Colonic mucosa (tissue), 4 donors: ENCODE results near the gene PEAK3. TPM values are rescaled to one million over a fixed set of nuclear protein-coding genes. Genes with fewer than 3 reads are reported as not detected.

ENCODE experiments used
- DNase-seq: peaks from one replicate; pipeline ENCODE4 v3.0.0-alpha.2; 2020
- H3K27ac ChIP-seq: fragments of 200-600 bp; one replicate; pipeline ENCODE4 v1.8.0; 2021
- H3K27me3 ChIP-seq: fragments of 200-600 bp; one replicate; pipeline ENCODE4 v1.8.0; 2021
- H3K36me3 ChIP-seq: fragments of 200-600 bp; one replicate; pipeline ENCODE4 v1.8.0; 2021
- H3K4me1 ChIP-seq: fragments of 200-600 bp; one replicate; pipeline ENCODE4 v1.8.0; 2021; ENCODE audit warnings: mild to moderate bottlenecking
- H3K4me3 ChIP-seq: fragments of 200-600 bp; one replicate; pipeline ENCODE4 v1.8.0; 2021
- H3K9ac ChIP-seq, 2 donors: one replicate each; pipeline ENCODE4 v1.7.0; 2013; ENCODE audit warnings: control low read depth in 2 of 2, low read depth in 2 of 2, low read length in 2 of 2
- H3K9me3 ChIP-seq: fragments of 200-600 bp; one replicate; pipeline ENCODE4 v1.8.0; 2021
- intact Hi-C: fragments of 100-400 bp; cut with DNase I; formaldehyde crosslinking; loops from one replicate; pipeline ENCODE4 v1.14.1; 2022
- total RNA-seq, 2 donors: library from RNA; stranded (reverse); fragmentation: NEBNext Ultra II Directional in 1 of 2; extraction: Animal tissue kit (Norgen Biotek cat#: 25700) in 1 of 2; gene quantifications; one replicate each; pipeline ENCODE4 v1.2.1, GENCODE V29; 2021
- TF ChIP-seq, protein P1 (sequence below): fragments of 200-600 bp; IDR thresholded peaks from one replicate; pipeline ENCODE4 v1.8.0; 2022; ENCODE audit warnings: antibody characterized with exemption, mild to moderate bottlenecking
- donor health status: healthy.
- donor health status: DM: no; HTN: no; CAD: no.
- donor health status: DM: no; HTN: no; CAD: no.

Gene PEAK3
- total RNA-seq, 2 donors from 2014 or later = 0.29 to 0.72 TPM

DNA sequence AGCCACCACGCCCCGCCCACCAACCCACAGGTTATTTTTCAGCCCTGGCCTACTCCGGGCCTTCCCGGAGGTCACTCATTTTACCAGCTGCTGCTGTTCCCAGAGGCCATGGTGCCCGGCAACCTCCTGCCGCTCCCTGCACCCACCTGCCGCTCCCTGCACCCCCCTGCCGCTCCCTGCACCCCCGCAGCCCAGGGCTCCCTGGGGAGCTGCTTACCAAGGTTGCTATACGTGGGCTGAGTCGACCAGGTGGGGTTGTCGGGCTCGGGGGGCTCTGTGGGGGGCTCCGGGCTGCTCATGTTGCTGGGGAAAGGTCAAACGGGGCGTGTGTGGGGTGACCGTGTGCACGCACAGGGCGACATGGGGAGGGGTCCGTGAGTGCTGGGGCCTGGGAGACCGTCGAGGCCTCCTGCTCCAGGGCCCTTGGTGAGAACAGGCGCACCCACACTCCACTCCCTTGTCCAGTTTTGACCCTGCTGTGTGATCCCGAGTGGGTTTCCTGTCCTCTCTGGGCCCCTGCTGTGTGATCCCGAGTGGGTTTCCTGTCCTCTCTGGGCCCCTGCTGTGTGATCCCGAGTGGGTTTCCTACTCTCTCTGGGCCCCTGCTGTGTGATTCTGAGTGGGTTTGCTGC, 1.2 kb downstream of the PEAK3 start:
- intact Hi-C loops = no loop called here
- Histone ChIP-seq H3K9ac (no peak overlapping the region), H3K27me3 (peaks cover 12% of the 10 kb centered on the region), H3K9me3 (no peaks in the 10 kb centered on the region), H3K4me3 (no peak overlapping the region), H3K36me3 (no peaks in the 10 kb centered on the region), H3K27ac (no peak overlapping the region), H3K4me1 (peaks cover 6% of the 10 kb centered on the region)
- no peak for DNase-seq
- TF ChIP-seq, protein P1, sequence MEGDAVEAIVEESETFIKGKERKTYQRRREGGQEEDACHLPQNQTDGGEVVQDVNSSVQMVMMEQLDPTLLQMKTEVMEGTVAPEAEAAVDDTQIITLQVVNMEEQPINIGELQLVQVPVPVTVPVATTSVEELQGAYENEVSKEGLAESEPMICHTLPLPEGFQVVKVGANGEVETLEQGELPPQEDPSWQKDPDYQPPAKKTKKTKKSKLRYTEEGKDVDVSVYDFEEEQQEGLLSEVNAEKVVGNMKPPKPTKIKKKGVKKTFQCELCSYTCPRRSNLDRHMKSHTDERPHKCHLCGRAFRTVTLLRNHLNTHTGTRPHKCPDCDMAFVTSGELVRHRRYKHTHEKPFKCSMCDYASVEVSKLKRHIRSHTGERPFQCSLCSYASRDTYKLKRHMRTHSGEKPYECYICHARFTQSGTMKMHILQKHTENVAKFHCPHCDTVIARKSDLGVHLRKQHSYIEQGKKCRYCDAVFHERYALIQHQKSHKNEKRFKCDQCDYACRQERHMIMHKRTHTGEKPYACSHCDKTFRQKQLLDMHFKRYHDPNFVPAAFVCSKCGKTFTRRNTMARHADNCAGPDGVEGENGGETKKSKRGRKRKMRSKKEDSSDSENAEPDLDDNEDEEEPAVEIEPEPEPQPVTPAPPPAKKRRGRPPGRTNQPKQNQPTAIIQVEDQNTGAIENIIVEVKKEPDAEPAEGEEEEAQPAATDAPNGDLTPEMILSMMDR = no peak

DNA sequence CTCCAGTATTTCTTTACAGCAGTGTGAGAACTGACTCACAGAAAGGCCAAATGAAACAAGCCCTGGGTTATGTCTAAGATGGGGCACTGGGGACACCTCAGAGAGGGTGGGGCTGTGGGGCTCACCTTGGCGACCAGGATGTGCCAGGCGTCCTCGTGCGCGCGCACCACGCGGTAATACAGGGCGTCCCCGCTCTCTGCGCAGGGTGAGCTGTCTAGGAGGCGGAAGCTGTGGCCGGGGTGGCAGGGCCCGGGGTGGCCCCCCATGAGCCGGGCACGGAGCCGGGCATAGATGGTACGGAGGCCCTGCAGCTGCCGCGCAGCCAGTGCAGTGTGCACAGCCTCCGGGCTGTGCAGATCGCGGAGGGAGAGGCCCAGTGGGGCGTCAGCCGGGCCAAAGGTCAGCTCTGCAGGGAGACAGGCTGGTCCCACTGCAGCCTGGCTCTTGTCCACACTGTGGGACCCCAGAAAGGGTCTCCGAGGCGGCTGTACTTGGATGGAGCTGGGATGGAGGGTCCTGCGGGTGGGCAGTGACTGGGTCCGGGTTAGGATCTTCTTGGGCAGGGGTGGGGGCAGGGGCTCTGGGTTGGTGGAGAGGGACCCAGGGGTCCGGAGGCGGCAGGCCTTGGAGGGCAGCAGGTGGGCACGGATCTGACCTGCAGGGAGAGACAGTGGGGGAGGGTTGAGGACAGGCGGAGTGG, 3.4 kb downstream of the PEAK3 start:
- Histone ChIP-seq H3K4me3 (no peak overlapping the region), H3K36me3 (no peaks in the 10 kb centered on the region), H3K27ac (no peak overlapping the region), H3K27me3 (peaks cover 12% of the 10 kb centered on the region), H3K9me3 (no peaks in the 10 kb centered on the region), H3K4me1 (peaks cover 21% of the 10 kb centered on the region), H3K9ac (no peak overlapping the region)
- peak; percentile 67 for DNase-seq
- TF ChIP-seq, protein P1 = no peak
- intact Hi-C loops = loop anchor here (5.0 kb wide), 1 partner anchor 39 kb away; no protein-coding TSS in a partner anchor

DNA sequence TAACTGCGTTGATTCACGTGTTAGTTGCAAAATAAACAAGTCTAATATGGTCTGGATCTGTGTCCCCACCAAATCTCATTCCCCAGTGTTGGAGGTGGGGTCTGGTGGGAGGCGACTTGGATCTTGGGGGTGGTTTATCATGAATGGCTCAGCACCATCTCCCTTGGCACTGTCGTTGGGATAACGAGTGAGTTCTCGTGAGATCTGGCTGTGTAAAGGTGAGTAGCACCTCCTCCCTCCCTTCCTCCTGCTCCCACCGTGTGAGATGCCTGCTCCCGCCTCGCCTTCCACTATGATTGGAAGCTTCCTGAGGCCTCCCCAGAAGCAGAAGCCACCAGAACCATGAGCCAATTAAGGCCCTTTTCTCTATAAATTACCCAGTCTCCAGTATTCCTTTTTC, 4.8 kb downstream of the PEAK3 start:
- H3K4me1 ChIP-seq = peaks cover 32% of the 10 kb centered on the region
- TF ChIP-seq, protein P1 = no peak
- DNase-seq = no peak
- no peaks in the 10 kb centered on the region for H3K9me3 ChIP-seq
- peaks cover 4% of the 10 kb centered on the region for H3K27me3 ChIP-seq
- H3K4me3 ChIP-seq = no peak overlapping the region
- no peaks in the 10 kb centered on the region for H3K36me3 ChIP-seq
- intact Hi-C loops = loop anchor here (5.0 kb wide), 1 partner anchor 40 kb away; no protein-coding TSS in a partner anchor
- no peak overlapping the region for H3K9ac ChIP-seq
- no peak overlapping the region for H3K27ac ChIP-seq

DNA sequence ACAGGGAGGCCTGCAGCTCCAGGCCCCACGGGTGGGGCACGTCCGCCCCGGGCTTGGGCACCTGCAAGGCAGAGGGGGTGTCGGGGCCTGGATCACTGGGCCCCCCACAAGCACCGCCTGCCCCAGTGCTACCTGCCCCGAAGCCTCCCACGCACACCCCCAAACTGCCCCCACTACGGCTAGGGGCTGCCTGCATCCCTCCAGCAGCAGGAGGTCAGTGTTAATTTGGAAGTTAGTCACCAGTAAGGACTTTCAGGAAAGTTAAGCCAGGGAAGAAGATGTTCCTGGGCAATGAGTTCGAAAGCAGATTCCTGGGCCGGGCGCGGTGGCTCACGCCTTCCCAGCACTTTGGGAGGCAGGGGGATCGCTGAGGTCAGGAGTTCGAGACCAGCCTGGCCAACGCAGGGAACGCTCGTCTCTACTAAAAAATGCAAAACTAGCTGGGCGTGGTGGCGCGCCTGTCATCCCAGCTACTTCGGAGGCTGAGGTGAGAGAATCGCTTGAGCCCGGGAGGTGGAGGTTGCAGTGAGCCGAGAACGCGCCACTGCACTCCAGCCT, 5.5 kb downstream of the PEAK3 start:
- intact Hi-C loops = loop anchor here (5.0 kb wide), 1 partner anchor 41 kb away; no protein-coding TSS in a partner anchor
- no peaks in the 10 kb centered on the region for H3K27me3 ChIP-seq
- H3K36me3 ChIP-seq = no peaks in the 10 kb centered on the region
- no peak overlapping the region for H3K27ac ChIP-seq
- TF ChIP-seq, protein P1 = no peak
- H3K9me3 ChIP-seq = no peaks in the 10 kb centered on the region
- H3K4me1 ChIP-seq = peaks cover 39% of the 10 kb centered on the region
- H3K4me3 ChIP-seq = no peak overlapping the region
- DNase-seq = no peak
- peak overlapping the region; percentile 19 to 24 for H3K9ac ChIP-seq

DNA sequence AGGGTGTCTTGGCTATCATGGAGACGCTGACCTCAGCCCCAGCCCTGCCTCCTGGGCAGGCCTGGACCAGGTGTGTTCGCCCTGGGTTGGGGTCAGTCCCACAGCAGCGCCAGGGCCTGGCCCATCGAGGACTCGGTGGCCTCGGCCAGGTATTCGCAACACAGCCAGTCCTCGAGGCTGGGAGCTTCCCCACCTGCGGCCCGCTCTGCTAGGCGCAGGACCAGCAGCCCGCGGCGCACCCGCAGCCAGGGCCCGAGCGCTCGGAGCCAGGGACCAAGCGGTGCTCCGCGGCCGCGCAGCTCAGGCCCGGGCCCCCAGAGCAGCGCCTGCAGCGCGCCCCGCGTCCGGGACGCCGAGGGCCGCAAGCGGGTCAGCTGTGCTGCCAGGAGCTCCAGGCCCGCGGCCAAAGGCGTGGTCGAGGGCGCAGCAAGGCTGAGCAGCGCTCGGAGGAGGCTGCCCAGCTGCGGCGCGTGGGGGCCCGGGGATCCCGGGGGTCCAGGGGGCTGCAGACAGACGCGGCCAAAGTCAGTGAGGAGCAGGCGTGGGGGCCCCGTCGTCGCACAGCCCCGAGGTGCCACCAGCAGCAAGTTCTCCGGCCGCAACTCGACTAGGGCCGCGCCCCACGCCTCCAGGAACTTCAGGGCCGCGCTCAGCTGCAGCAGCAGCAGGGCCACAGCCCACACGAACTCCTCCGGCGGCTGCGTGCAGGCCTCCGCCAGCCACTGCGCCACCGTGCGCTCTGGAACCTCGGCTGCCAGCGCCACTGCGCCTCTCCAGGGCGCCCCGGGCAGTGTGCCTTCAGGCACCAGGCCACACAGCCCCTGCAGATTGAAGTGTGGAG, 6.2 kb downstream of the PEAK3 start:
- H3K27ac ChIP-seq = peak overlapping the region; percentile 50
- TF ChIP-seq, protein P1 = no peak
- peak; percentile 53 for DNase-seq
- no peaks in the 10 kb centered on the region for H3K9me3 ChIP-seq
- H3K27me3 ChIP-seq = no peaks in the 10 kb centered on the region
- peak overlapping the region; percentile 35 to 68 for H3K9ac ChIP-seq
- peaks cover 40% of the 10 kb centered on the region for H3K4me1 ChIP-seq
- no peaks in the 10 kb centered on the region for H3K36me3 ChIP-seq
- intact Hi-C loops = loop anchor here (2.0 to 5.0 kb wide), 2 partner anchors 41 to 115 kb away; no protein-coding TSS in a partner anchor
- H3K4me3 ChIP-seq = no peak overlapping the region
